CD4-positive, alpha-beta T cell treated with Interleukin-15 for 1 hour (primary cell): ENCODE results near the gene APPBP2.
"Not testable (repeated sequence)": the region's sequence is repeated elsewhere in the genome, so short reads cannot be mapped to it uniquely, and the experiment has no call there.

Experiments used
- DNase-seq: peaks from one replicate; pipeline ENCODE4 v3.0.0-alpha.2; 2020

Gene APPBP2

GRCh38 chr17:60529806-60530205, 3.8 kb upstream of the APPBP2 start:
- DNase-seq: no peak

- no peak for DNase-seq
Observed at GRCh38 chr17:60528828-60529227, 2.8 kb upstream of the APPBP2 start.

GRCh38 chr17:60527701-60528100, 1.7 kb upstream of the APPBP2 start:
- DNase-seq: no peak

- no peak for DNase-seq
Observed at GRCh38 chr17:60526726-60527125, 684 bp upstream of the APPBP2 start.

- DNase-seq: no peak
Observed at GRCh38 chr17:60525328-60525684, 736 bp downstream of the APPBP2 start.

- DNase-seq: no peak
Observed at GRCh38 chr17:60524463-60525327, 1.3 kb downstream of the APPBP2 start.

GRCh38 chr17:60523822-60524221, 2.2 kb downstream of the APPBP2 start:
- no peak for DNase-seq

- DNase-seq: no peak
Observed at GRCh38 chr17:60522889-60523626, 3.0 kb downstream of the APPBP2 start.

- no peak for DNase-seq
Observed at GRCh38 chr17:60519795-60520194, 6.2 kb downstream of the APPBP2 start.

- not testable (repeated sequence) for DNase-seq
Observed at GRCh38 chr17:60515683-60516082, 10.4 kb downstream of the APPBP2 start.

GRCh38 chr17:60515199-60515598, 10.8 kb downstream of the APPBP2 start:
- DNase-seq: not testable (repeated sequence)

- no peak for DNase-seq
Observed at GRCh38 chr17:60514500-60514899, 11.5 kb downstream of the APPBP2 start.

GRCh38 chr17:60514053-60514452, 12.0 kb downstream of the APPBP2 start:
- no peak for DNase-seq

- no peak for DNase-seq
Observed at GRCh38 chr17:60513014-60513413, 13.0 kb downstream of the APPBP2 start.

- DNase-seq: no peak
Observed at GRCh38 chr17:60510723-60511122, 15.3 kb downstream of the APPBP2 start.

GRCh38 chr17:60510031-60510430, 16.0 kb downstream of the APPBP2 start:
- no peak for DNase-seq

GRCh38 chr17:60508384-60508980, 17.6 kb downstream of the APPBP2 start:
- DNase-seq: no peak

GRCh38 chr17:60506312-60506711, 19.7 kb downstream of the APPBP2 start:
- DNase-seq: no peak

- no peak for DNase-seq
Observed at GRCh38 chr17:60502145-60502544, 23.9 kb downstream of the APPBP2 start.

GRCh38 chr17:60501589-60501988, 24.5 kb downstream of the APPBP2 start:
- no peak for DNase-seq

GRCh38 chr17:60496041-60496440, 30.0 kb downstream of the APPBP2 start:
- no peak for DNase-seq

GRCh38 chr17:60495260-60495659, 30.8 kb downstream of the APPBP2 start:
- DNase-seq: no peak

GRCh38 chr17:60493847-60494321, 32.2 kb downstream of the APPBP2 start:
- no peak for DNase-seq

- DNase-seq: no peak
Observed at GRCh38 chr17:60491771-60492170, 34.3 kb downstream of the APPBP2 start.
